H1 (cell line): Measurements from ENCODE around the gene LCA5. TPM values are rescaled to one million over a fixed set of nuclear protein-coding genes. Genes with fewer than 3 reads are reported as not detected.

Experiments used
- CTCF ChIA-PET: fragments of 300-600 bp; sonication (Branson Sonifier 250); formaldehyde crosslinking; loops from one replicate; lab custom pipeline; 2021; ENCODE audit not compliant: partially characterized antibody; lab: Charles Lee
- POLR2A ChIA-PET: fragments of 300-600 bp; sonication (Branson Sonifier 250); formaldehyde crosslinking; loops from one replicate; lab custom pipeline; 2021; ENCODE audit warnings: inconsistent platforms; ENCODE audit not compliant: partially characterized antibody; lab: Charles Lee
- DNase-seq, 2 experiments: peaks; one replicate each; pipeline versions ENCODE4 v3.0.0 to v3.0.0-alpha.2; 2010 to 2022; ENCODE audit warnings: low spot score in 2 of 2, low read depth in 1 of 2, mixed read lengths in 1 of 2
- FAIRE-seq: peaks from 2 replicates; lab custom pipeline; 2011; peaks lifted over from hg19 to GRCh38; lab: Jason Lieb, UNC
- H2AFZ ChIP-seq: 2 replicates; pipeline ENCODE4 v1.8.1; 2012; ENCODE audit warnings: low read length, inconsistent platforms
- H2AK5ac ChIP-seq: 2 replicates; pipeline ENCODE4 v1.6.1; 2013; ENCODE audit warnings: low read depth, low read length
- H2BK120ac ChIP-seq: replicated peaks from 2 replicates; pipeline ENCODE3; 2013; ENCODE audit warnings: low read depth, low read length, inconsistent platforms
- H2BK12ac ChIP-seq: 2 replicates; pipeline ENCODE4 v1.6.1; 2013; ENCODE audit warnings: low read depth, low read length
- H2BK15ac ChIP-seq: 2 replicates; pipeline ENCODE4 v1.6.1; 2013; ENCODE audit warnings: low read length
- H2BK20ac ChIP-seq: 2 replicates; pipeline ENCODE4 v1.6.1; 2013; ENCODE audit warnings: low read length
- H2BK5ac ChIP-seq: 2 replicates; pipeline ENCODE4 v1.6.1; 2013; ENCODE audit warnings: low read depth, low read length
- H3K14ac ChIP-seq: 2 replicates; pipeline ENCODE4 v1.6.1; 2013; ENCODE audit warnings: inconsistent platforms; ENCODE audit not compliant: insufficient read length
- H3K18ac ChIP-seq: 2 replicates; pipeline ENCODE4 v1.6.1; 2013; ENCODE audit warnings: low read length; ENCODE audit errors: extremely low read depth
- H3K23ac ChIP-seq: 2 replicates; pipeline ENCODE4 v1.6.1; 2013; ENCODE audit warnings: inconsistent platforms; ENCODE audit not compliant: insufficient read length
- H3K23me2 ChIP-seq: 2 replicates; pipeline ENCODE4 v1.6.1; 2013; ENCODE audit warnings: low read depth, low read length
- H3K27ac ChIP-seq: 2 replicates; pipeline ENCODE4 v1.6.1; 2011; ENCODE audit warnings: low read depth, low read length, inconsistent platforms
- H3K27me3 ChIP-seq, 4 experiments: replicated peaks in 1 of 4; 1 replicate in 1 of 4; 2 replicates in 3 of 4; pipeline versions ENCODE4 v1.6.1 to v1.8.1; 2011 to 2013; ENCODE audit warnings: low read length in 3 of 4, mild to moderate bottlenecking in 3 of 4, inconsistent platforms in 2 of 4, mixed read lengths in 2 of 4, moderate library complexity in 1 of 4; ENCODE audit not compliant: control insufficient read depth in 3 of 4, insufficient read depth in 3 of 4; ENCODE audit errors: extremely low read depth in 1 of 4
- H3K36me3 ChIP-seq, 4 experiments: 2 replicates each; pipeline versions ENCODE4 v1.6.1 to v1.8.1; 2011 to 2013; ENCODE audit warnings: mild to moderate bottlenecking in 4 of 4, low read length in 3 of 4, moderate library complexity in 2 of 4, control low read depth in 1 of 4, inconsistent platforms in 1 of 4; ENCODE audit not compliant: insufficient read depth in 4 of 4, control insufficient read depth in 2 of 4
- H3K4ac ChIP-seq: replicated peaks from 2 replicates; pipeline ENCODE3; 2013; ENCODE audit warnings: low read length, low read depth, mixed read lengths, inconsistent platforms; ENCODE audit not compliant: insufficient read length
- H3K4me1 ChIP-seq, 4 experiments: replicated peaks in 1 of 4; 1 replicate in 1 of 4; 2 replicates in 3 of 4; pipeline versions ENCODE4 v1.6.1 to v1.8.1; 2011 to 2013; ENCODE audit warnings: low read length in 3 of 4, inconsistent platforms in 2 of 4, mixed read lengths in 1 of 4; ENCODE audit not compliant: insufficient read depth in 4 of 4, control insufficient read depth in 3 of 4
- H3K4me2 ChIP-seq, 2 experiments: 2 replicates each; pipeline versions ENCODE4 v1.6.1 to v1.8.1; 2011 to 2013; ENCODE audit warnings: low read depth in 2 of 2, low read length in 2 of 2, control low read depth in 1 of 2, inconsistent platforms in 1 of 2, mild to moderate bottlenecking in 1 of 2; ENCODE audit not compliant: insufficient read depth in 1 of 2
- H3K4me3 ChIP-seq, 4 experiments: fragments of 200-600, 300-600 bp in 1 of 4; sonication (generic), shearing (Covaris generic), sonication (Bioruptor Twin) in 1 of 4; 2 replicates each; pipeline versions ENCODE4 v1.5.1 to v1.8.1; 2011 to 2016; ENCODE audit warnings: low read length in 4 of 4, low read depth in 3 of 4, control low read depth in 2 of 4, inconsistent platforms in 2 of 4, mild to moderate bottlenecking in 2 of 4, mixed read lengths in 1 of 4, moderate library complexity in 1 of 4; ENCODE audit not compliant: insufficient read depth in 2 of 4; ENCODE audit errors: extremely low read depth in 1 of 4
- H3K56ac ChIP-seq: replicated peaks from 2 replicates; pipeline ENCODE3; 2013; ENCODE audit warnings: low read depth, mild to moderate bottlenecking, mixed read lengths, low read length, inconsistent platforms; ENCODE audit not compliant: insufficient read length
- H3K79me1 ChIP-seq: 2 replicates; pipeline ENCODE4 v1.6.1; 2013; ENCODE audit warnings: low read depth, low read length, control low read depth
- H3K79me2 ChIP-seq, 2 experiments: 2 replicates each; pipeline versions ENCODE4 v1.6.1 to v1.8.1; 2012 to 2013; ENCODE audit warnings: low read length in 2 of 2, mild to moderate bottlenecking in 2 of 2, inconsistent platforms in 1 of 2; ENCODE audit not compliant: insufficient read depth in 2 of 2, control insufficient read depth in 1 of 2
- H3K9ac ChIP-seq, 4 experiments: replicated peaks in 1 of 4; 1 replicate in 1 of 4; 2 replicates in 3 of 4; pipeline versions ENCODE4 v1.6.1 to v1.8.1; 2011 to 2013; ENCODE audit warnings: low read depth in 3 of 4, low read length in 3 of 4, control low read depth in 2 of 4, mild to moderate bottlenecking in 2 of 4, moderate library complexity in 2 of 4, inconsistent platforms in 1 of 4; ENCODE audit errors: extremely low read depth in 1 of 4
- H3K9me3 ChIP-seq, 2 experiments: 2 replicates each; pipeline versions ENCODE4 v1.6.1 to v1.8.1; 2012 to 2013; ENCODE audit warnings: mild to moderate bottlenecking in 2 of 2, moderate library complexity in 2 of 2, control low read depth in 1 of 2, inconsistent platforms in 1 of 2, low read depth in 1 of 2, low read length in 1 of 2, mixed read lengths in 1 of 2; ENCODE audit not compliant: insufficient read depth in 2 of 2
- H4K20me1 ChIP-seq, 2 experiments: replicated peaks in 1 of 2; 2 replicates each; pipeline versions ENCODE3 to v1.8.1; 2011 to 2013; ENCODE audit warnings: inconsistent platforms in 2 of 2, low read length in 2 of 2, mild to moderate bottlenecking in 1 of 2; ENCODE audit not compliant: insufficient read depth in 2 of 2, control insufficient read depth in 1 of 2
- H4K5ac ChIP-seq: 2 replicates; pipeline ENCODE4 v1.6.1; 2013; ENCODE audit warnings: low read length, low read depth, mixed read lengths, inconsistent platforms; ENCODE audit not compliant: insufficient read length
- H4K8ac ChIP-seq: 2 replicates; pipeline ENCODE4 v1.8.0; 2013; ENCODE audit warnings: mild to moderate bottlenecking, moderate library complexity, low read length, inconsistent platforms; ENCODE audit not compliant: insufficient read depth; ENCODE audit errors: extremely low read depth
- H4K91ac ChIP-seq: replicated peaks from 2 replicates; pipeline ENCODE3; 2013; ENCODE audit warnings: low read length, mixed read lengths, inconsistent platforms; ENCODE audit not compliant: insufficient read length
- BRCA1 ChIP-seq: IDR thresholded peaks from 2 replicates; pipeline ENCODE4 v1.6.1; 2012; ENCODE audit warnings: low read depth, low read length, improper control_type of control experiment
- GABPA ChIP-seq: IDR thresholded peaks from 2 replicates; pipeline ENCODE4 v1.6.1; 2011; ENCODE audit warnings: mild to moderate bottlenecking, low read length, moderate library complexity, borderline replicate concordance; ENCODE audit not compliant: insufficient read depth
- KDM4A ChIP-seq: IDR thresholded peaks from one replicate; pipeline ENCODE4 v1.7.1; 2012; ENCODE audit warnings: low read depth, mild to moderate bottlenecking, moderate library complexity, low read length, inconsistent platforms; ENCODE audit not compliant: severe bottlenecking
- NANOG ChIP-seq: IDR thresholded peaks from 2 replicates; pipeline ENCODE4 v1.6.1; 2011; ENCODE audit warnings: low read length, low read depth, mild to moderate bottlenecking, inconsistent platforms; ENCODE audit not compliant: insufficient read depth, poor library complexity, severe bottlenecking
- POLR2AphosphoS5 ChIP-seq: IDR thresholded peaks from 2 replicates; pipeline ENCODE4 v1.6.1; 2011; ENCODE audit warnings: low read depth, low read length
- RAD21 ChIP-seq, 2 experiments: IDR thresholded peaks in 1 of 2; conservative IDR thresholded peaks in 1 of 2; 2 replicates each; pipeline ENCODE4 v1.6.1; 2011; ENCODE audit warnings: low read depth in 2 of 2, low read length in 2 of 2, improper control_type of control experiment in 1 of 2, inconsistent platforms in 1 of 2, mild to moderate bottlenecking in 1 of 2, moderate library complexity in 1 of 2
- RFX5 ChIP-seq: IDR thresholded peaks from 2 replicates; pipeline ENCODE4 v1.6.1; 2011; ENCODE audit warnings: low read depth, low read length, improper control_type of control experiment, borderline replicate concordance
- SIN3A ChIP-seq, 2 experiments: IDR thresholded peaks in 1 of 2; conservative IDR thresholded peaks in 1 of 2; 2 replicates each; pipeline ENCODE4 v1.6.1; 2011 to 2012; ENCODE audit warnings: low read length in 2 of 2, improper control_type of control experiment in 1 of 2, low read depth in 1 of 2, mild to moderate bottlenecking in 1 of 2
- SIRT6 ChIP-seq: IDR thresholded peaks from one replicate; pipeline ENCODE4 v1.7.1; 2012; ENCODE audit warnings: low read length, inconsistent platforms
- SP1 ChIP-seq: IDR thresholded peaks from 2 replicates; pipeline ENCODE4 v1.6.1; 2011; ENCODE audit warnings: low read depth, low read length
- TAF7 ChIP-seq: optimal IDR thresholded peaks from 2 replicates; pipeline ENCODE3; 2011; ENCODE audit warnings: low read depth, mild to moderate bottlenecking, inconsistent platforms, low read length, moderate library complexity, borderline replicate concordance
- TBP ChIP-seq: IDR thresholded peaks from 2 replicates; pipeline ENCODE4 v1.6.1; 2011; ENCODE audit warnings: low read depth, low read length, improper control_type of control experiment
- WGBS, 2 experiments: shearing (Covaris generic) in 1 of 2; methylation state at CpG; one replicate each; pipeline versions ENCODE4 v1.1.6 to v1.1.7; 2013 to 2015; ENCODE audit warnings: low lambda C conversion rate in 2 of 2, mixed read lengths in 2 of 2, inconsistent platforms in 1 of 2, low coverage in 1 of 2, missing lambda C conversion rate in 1 of 2; ENCODE audit not compliant: insufficient replicate concordance in 2 of 2, insufficient coverage in 1 of 2, insufficient read length in 1 of 2; ENCODE audit errors: extremely low coverage in 1 of 2, missing lambda C conversion rate in 1 of 2; 5-methylcytosine and 5-hydroxymethylcytosine counted together
- polyA plus RNA-seq, 7 experiments: library from polyadenylated mRNA; depleted of rRNA in 3 of 7; stranded (reverse) in 5 of 7; unstranded in 2 of 7; fragments of >200 nt in 5 of 7; fragments of 200-250 nt in 2 of 7; gene quantifications; 1 replicate in 5 of 7; 2 replicates in 1 of 7; 4 replicates in 1 of 7; pipeline versions ENCODE4 v1.2.1 to v1.2.3, GENCODE V29; 2011 to 2013; ENCODE audit warnings: missing spikeins in 2 of 7, mixed read lengths in 2 of 7
- total RNA-seq: library from RNA; stranded (reverse); fragmentation: NEBNext Ultra II Directional; extraction: Animal tissue kit (Norgen Biotek cat#: 25700); gene quantifications from 2 replicates; pipeline ENCODE4 v1.2.1, GENCODE V29; 2021
- TF ChIP-seq, protein P1 (sequence below): IDR thresholded peaks from 2 replicates; pipeline ENCODE4 v1.6.1; 2011; ENCODE audit warnings: low read length, improper control_type of control experiment

Gene LCA5
- total and polyA plus RNA-seq, 2 of the 8 experiments (the other 6 are each of a cell fraction or from before 2014, with no cell fraction given), result 0.44 to 3.6 TPM

GRCh38 chr6:79504372-79504771 is 32.9 kb downstream of the LCA5 start:
- H3K56ac ChIP-seq, result no peak overlapping the region
- no peaks in the 10 kb centered on the region for H3K79me2 ChIP-seq
- H3K18ac ChIP-seq, result no peak overlapping the region
- peaks cover 0 to 4% (median 1%) of the 10 kb centered on the region in 4 experiments; a peak in 3 of 8 replicates for H3K36me3 ChIP-seq
- H3K9ac ChIP-seq, result no peak overlapping the region
- H4K8ac ChIP-seq, result no peak overlapping the region
- DNase-seq (no peak), FAIRE-seq (no peak)
- no peak overlapping the region for H3K14ac ChIP-seq
- no peak overlapping the region for H3K4ac ChIP-seq
- H4K91ac ChIP-seq, result no peak overlapping the region
- POLR2A ChIA-PET, result no interaction called here
- no peak overlapping the region for H3K27ac ChIP-seq
- no peaks in the 10 kb centered on the region for H3K27me3 ChIP-seq
- H3K4me2 ChIP-seq, result no peak overlapping the region
- H3K9me3 ChIP-seq, result no peaks in the 10 kb centered on the region
- H2BK15ac ChIP-seq, result no peak overlapping the region
- no peak overlapping the region for H2BK120ac ChIP-seq
- no peaks in the 10 kb centered on the region for H3K4me1 ChIP-seq
- H3K23me2 ChIP-seq, result no peaks in the 10 kb centered on the region
- no peak overlapping the region for H2BK5ac ChIP-seq
- H2BK12ac ChIP-seq, result no peak overlapping the region
- no peak overlapping the region for H4K5ac ChIP-seq
- no peak overlapping the region for H3K23ac ChIP-seq
- H4K20me1 ChIP-seq, result no peaks in the 10 kb centered on the region
- no peaks in the 10 kb centered on the region for H3K79me1 ChIP-seq
- 94% methylated on average over 2 of the region's 2 CpGs; no CpG with 5 or more reads in 1 of the 2 experiments for WGBS, 2 experiments
- H3K4me3 ChIP-seq, result no peak overlapping the region
- H2BK20ac ChIP-seq, result no peak overlapping the region
- no peak overlapping the region for H2AFZ ChIP-seq
- H2AK5ac ChIP-seq, result no peak overlapping the region
- CTCF ChIA-PET, result interaction anchor here (0.8 kb wide), 1 partner anchor 168 kb away, joined by 3 read pairs; no protein-coding TSS in a partner anchor
- no peak for TF ChIP-seq BRCA1
- no peak for TF ChIP-seq SP1
- TF ChIP-seq, protein P1, sequence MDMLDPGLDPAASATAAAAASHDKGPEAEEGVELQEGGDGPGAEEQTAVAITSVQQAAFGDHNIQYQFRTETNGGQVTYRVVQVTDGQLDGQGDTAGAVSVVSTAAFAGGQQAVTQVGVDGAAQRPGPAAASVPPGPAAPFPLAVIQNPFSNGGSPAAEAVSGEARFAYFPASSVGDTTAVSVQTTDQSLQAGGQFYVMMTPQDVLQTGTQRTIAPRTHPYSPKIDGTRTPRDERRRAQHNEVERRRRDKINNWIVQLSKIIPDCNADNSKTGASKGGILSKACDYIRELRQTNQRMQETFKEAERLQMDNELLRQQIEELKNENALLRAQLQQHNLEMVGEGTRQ, result no peak
- TF ChIP-seq RAD21 (IDR thresholded peaks at IDR 0.05 in 1 of 2, conservative IDR thresholded peaks at IDR 0.05 in 1 of 2; ENCODE audit: low read depth in 2 of 2, low read length in 2 of 2), result no peak
- no peak for TF ChIP-seq SIRT6
- TF ChIP-seq GABPA, result no peak
- TF ChIP-seq NANOG, result no peak
- no peak for TF ChIP-seq RFX5
- no peak for TF ChIP-seq POLR2AphosphoS5
- no peak for TF ChIP-seq TBP
- TF ChIP-seq TAF7, result no peak
- no peak for TF ChIP-seq SIN3A (conservative IDR thresholded peaks at IDR 0.05 in 1 of 2, IDR thresholded peaks at IDR 0.05 in 1 of 2; ENCODE audit: low read depth in 1 of 2, low read length in 2 of 2)
- TF ChIP-seq KDM4A, result no peak
